T-cell (primary cell): ENCODE results near the gene ZBTB26. TPM values are rescaled to one million over a fixed set of nuclear protein-coding genes. Genes with fewer than 3 reads are reported as not detected.
A peak's percentile ranks its signal among the peaks of the same experiment; 100 is the strongest.
"Not testable (repeated sequence)": the region's sequence is repeated elsewhere in the genome, so short reads cannot be mapped to it uniquely, and the experiment has no call there.

Experiments
- ATAC-seq, 4 experiments: fragments of 200-7000 bp in 3 of 4; fragments of 150-1000 bp in 1 of 4; cut with Tn5 transposase; replicated peaks in 1 of 4; 1 replicate in 3 of 4; 2 replicates in 1 of 4; pipeline ENCODE4 v1.10.0; 2021; ENCODE audit warnings: moderate library complexity in 3 of 4, mild to moderate bottlenecking in 2 of 4, moderate number of reproducible peaks in 1 of 4
- CTCF ChIA-PET, 2 donors: fragments of 300-600 bp; sonication (Branson Sonifier 250); formaldehyde crosslinking; loops; one replicate each; lab custom pipeline; 2022; ENCODE audit warnings: antibody characterized with exemption in 2 of 2; lab: Charles Lee
- POLR2A ChIA-PET, 2 donors: fragments of 300-600 bp; sonication (Branson Sonifier 250); formaldehyde crosslinking; loops; one replicate each; lab custom pipeline; 2022; ENCODE audit warnings: antibody characterized with exemption in 2 of 2; lab: Charles Lee
- DNase-seq, 35 experiments: peaks; one replicate each; pipeline versions ENCODE4 v3.0.0 to v3.0.0-alpha.2; 2013 to 2023
- H3K27ac ChIP-seq: one replicate; pipeline ENCODE4 v1.5.1; 2013; ENCODE audit warnings: low read length
- H3K27me3 ChIP-seq, 2 experiments: replicated peaks in 1 of 2; 1 replicate in 1 of 2; 2 replicates in 1 of 2; pipeline versions ENCODE4 v1.6.1 to v1.7.0; 2013; ENCODE audit warnings: low read length in 1 of 2, mixed read lengths in 1 of 2; ENCODE audit not compliant: control insufficient read depth in 2 of 2, insufficient read depth in 2 of 2; ENCODE audit errors: extremely low read depth in 1 of 2
- H3K36me3 ChIP-seq, 2 donors: 1 replicate in 1 of 2; 2 replicates in 1 of 2; pipeline versions ENCODE4 v1.6.1 to v1.7.0; 2013; ENCODE audit warnings: low read length in 1 of 2; ENCODE audit not compliant: control insufficient read depth in 2 of 2, insufficient read depth in 1 of 2; ENCODE audit errors: extremely low read depth in 1 of 2
- H3K4me1 ChIP-seq, 2 experiments: 1 replicate in 1 of 2; 2 replicates in 1 of 2; pipeline versions ENCODE4 v1.6.1 to v1.7.0; 2013; ENCODE audit warnings: low read length in 2 of 2, mixed read lengths in 1 of 2; ENCODE audit not compliant: insufficient read depth in 2 of 2, control insufficient read depth in 1 of 2; ENCODE audit errors: extremely low read depth in 1 of 2
- H3K4me3 ChIP-seq, 2 donors: 1 replicate in 1 of 2; 2 replicates in 1 of 2; pipeline versions ENCODE4 v1.5.1 to v1.7.0; 2013; ENCODE audit warnings: mild to moderate bottlenecking in 2 of 2, low read length in 1 of 2, moderate library complexity in 1 of 2; ENCODE audit not compliant: control insufficient read depth in 1 of 2; ENCODE audit errors: extremely low read depth in 1 of 2
- H3K9me3 ChIP-seq: 2 replicates; pipeline ENCODE4 v1.7.0; 2013
- H3K27ac Mint-ChIP-seq, 2 donors: one replicate each; pipeline ENCODE4 v1.8.0; 2020 to 2021; ENCODE audit warnings: mild to moderate bottlenecking in 2 of 2, mixed read lengths in 2 of 2
- H3K27me3 Mint-ChIP-seq, 2 donors: one replicate each; pipeline ENCODE4 v1.8.0; 2021 to 2022; ENCODE audit warnings: mixed read lengths in 2 of 2
- H3K36me3 Mint-ChIP-seq: one replicate; pipeline ENCODE4 v1.8.0; 2021; ENCODE audit warnings: mixed read lengths
- H3K4me1 Mint-ChIP-seq, 3 donors: one replicate each; pipeline ENCODE4 v1.8.0; 2020 to 2022; ENCODE audit warnings: mixed read lengths in 3 of 3, mild to moderate bottlenecking in 1 of 3
- H3K4me3 Mint-ChIP-seq, 3 donors: one replicate each; pipeline ENCODE4 v1.8.0; 2020 to 2022; ENCODE audit warnings: mild to moderate bottlenecking in 3 of 3, mixed read lengths in 3 of 3, moderate library complexity in 3 of 3
- H3K9me3 Mint-ChIP-seq, 3 donors: one replicate each; pipeline ENCODE4 v1.8.0; 2020 to 2022; ENCODE audit warnings: mixed read lengths in 3 of 3
- WGBS: methylation state at CpG from one replicate; pipeline ENCODE4 v1.1.5; 2013; ENCODE audit warnings: missing lambda C conversion rate; ENCODE audit not compliant: insufficient coverage; 5-methylcytosine and 5-hydroxymethylcytosine counted together
- total RNA-seq, 35 experiments: library from RNA in 6 of 35; stranded (reverse) in 6 of 35; fragments of 120-200 nt in 1 of 35; gene quantifications; one replicate each; pipeline versions ENCODE4 v1.2.1 to v1.2.4 and lab custom pipeline; 2013 to 2026

Gene ZBTB26
- total RNA-seq, 5 donors from 2014 or later (not counting 1 experiment from before 2014, with no cell fraction given) = 5.4 to 7.3 (median 6.0) TPM

DNA sequence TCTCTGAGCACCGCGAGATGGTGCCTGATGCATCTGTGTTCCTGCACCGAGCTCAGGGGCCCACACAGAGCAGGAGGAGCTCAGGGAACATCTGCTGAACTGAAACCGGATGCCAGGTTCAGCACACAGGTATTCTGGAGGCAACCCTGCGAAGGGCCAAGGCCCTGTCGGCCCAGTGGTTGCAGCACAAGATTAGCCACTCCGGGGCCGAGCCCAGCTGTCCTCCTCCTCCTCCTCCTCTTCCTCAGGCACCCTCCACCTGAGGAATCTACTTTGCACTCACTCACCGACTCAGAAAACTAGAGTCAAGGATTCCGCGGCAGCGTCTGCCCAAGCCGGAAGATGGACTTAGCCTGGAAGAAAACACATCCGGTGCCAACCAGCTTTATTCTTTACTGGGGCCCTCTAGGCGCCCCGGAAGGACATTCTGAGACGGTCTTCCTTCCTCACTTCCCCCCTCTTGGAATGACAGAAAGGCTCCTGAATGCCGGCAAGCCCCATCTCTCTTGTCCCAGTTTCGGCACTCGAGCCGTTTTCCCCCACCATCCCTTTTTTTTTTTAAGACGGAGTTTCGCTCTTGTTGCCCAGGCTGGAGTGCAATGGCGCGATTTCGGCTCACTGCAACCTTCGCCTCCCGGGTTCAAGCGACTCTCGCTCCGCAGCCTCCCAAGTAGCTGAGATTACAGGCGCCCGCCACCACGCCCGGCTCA is 18.2 kb downstream of the ZBTB26 start, which contains the start of gene ZBTB6:
TSS of gene ZBTB6 (minus strand) at position 360 of the 710 bp plus-strand sequence. CDS start 1,251 bp downstream, outside the sequence.
- POLR2A ChIA-PET = interaction anchor here (0.6 to 2.5 kb wide), 14 partner anchors 8 to 302 kb away, joined by 3 to 9 read pairs (median 4); partner anchors contain the start of genes RABGAP1 (in 1 of the 2), RC3H2 (in 1 of the 2) and ZBTB26 (in 1 of the 2)
- peaks cover 23% of the 10 kb centered on the region for H3K36me3 Mint-ChIP-seq
- H3K4me1 Mint-ChIP-seq = peaks cover 27 to 42% (median 35%) of the 10 kb centered on the region in 3 donors
- Histone ChIP-seq H3K9me3 (no peaks in the 10 kb centered on the region), H3K4me1 (peaks cover 9 to 10% of the 10 kb centered on the region in 2 experiments), H3K4me3 (peak within 1 kb of the TSS; percentile 73 to 86), H3K36me3 (peaks cover 1 to 16% of the 10 kb centered on the region in 2 donors), H3K27me3 (no peaks in the 10 kb centered on the region), H3K27ac (peak within 1 kb of the TSS; percentile 78)
- H3K27ac Mint-ChIP-seq = peak within 1 kb of the TSS; percentile 97 to 100
- CTCF ChIA-PET = interaction anchor here (0.5 to 1.7 kb wide), 12 partner anchors 8 to 817 kb away, joined by 3 to 12 read pairs (median 6); partner anchors contain the start of genes RABGAP1 (in 1 of the 2) and ZBTB26 (in 1 of the 2)
- H3K4me3 Mint-ChIP-seq = peak within 1 kb of the TSS; percentile 95 to 99 (median 97)
- H3K9me3 Mint-ChIP-seq = no peaks in the 10 kb centered on the region
- DNase-seq (peak; percentile 49 to 86 (median 76)), ATAC-seq (peak; percentile 93 to 97 (median 95))
- no peaks in the 10 kb centered on the region for H3K27me3 Mint-ChIP-seq
- WGBS = under 1% methylated on average over 34 of the region's 35 CpGs

DNA sequence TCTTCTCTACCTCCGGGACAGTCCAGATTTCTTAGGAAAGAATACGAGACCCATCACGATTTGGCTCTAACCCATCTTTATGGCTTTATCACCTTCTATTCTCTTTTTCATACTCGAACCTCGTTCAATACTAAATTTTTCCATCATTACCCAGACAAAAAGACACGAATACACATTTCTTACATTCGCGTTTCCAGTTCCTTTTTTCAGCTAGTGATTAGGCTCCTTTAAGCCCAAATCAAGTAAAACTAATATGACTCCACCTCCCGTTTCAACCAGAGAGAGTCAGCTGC is 18.7 kb downstream of the ZBTB26 start:
- Histone ChIP-seq H3K27me3 (no peaks in the 10 kb centered on the region), H3K4me3 (peak overlapping the region; percentile 73 to 86), H3K4me1 (peaks cover 9 to 10% of the 10 kb centered on the region in 2 experiments), H3K36me3 (peaks cover 0 to 16% of the 10 kb centered on the region in 2 donors), H3K9me3 (no peaks in the 10 kb centered on the region), H3K27ac (peak overlapping the region; percentile 78)
- WGBS = 3% methylated on average over 9 of the region's 9 CpGs
- Mint-ChIP-seq H3K27me3 (no peaks in the 10 kb centered on the region), H3K4me1 (peaks cover 27 to 42% (median 35%) of the 10 kb centered on the region in 3 donors), H3K36me3 (peaks cover 25% of the 10 kb centered on the region), H3K9me3 (no peaks in the 10 kb centered on the region), H3K27ac (peak overlapping the region; percentile 97 to 100), H3K4me3 (peak overlapping the region; percentile 95 to 99 (median 97))
- ChIA-PET POLR2A (interaction anchor here (0.6 to 2.5 kb wide), 10 partner anchors 9 to 35 kb away, joined by 3 to 9 read pairs (median 5); partner anchors contain the start of genes RABGAP1 (in 1 of the 2) and ZBTB26 (in 1 of the 2)), CTCF (interaction anchor here (0.5 to 1.7 kb wide), 10 partner anchors 8 to 817 kb away, joined by 3 to 12 read pairs (median 6); partner anchors contain the start of genes RABGAP1 (in 1 of the 2) and ZBTB26 (in 1 of the 2))
- no peak for DNase-seq
- no peak for ATAC-seq

DNA sequence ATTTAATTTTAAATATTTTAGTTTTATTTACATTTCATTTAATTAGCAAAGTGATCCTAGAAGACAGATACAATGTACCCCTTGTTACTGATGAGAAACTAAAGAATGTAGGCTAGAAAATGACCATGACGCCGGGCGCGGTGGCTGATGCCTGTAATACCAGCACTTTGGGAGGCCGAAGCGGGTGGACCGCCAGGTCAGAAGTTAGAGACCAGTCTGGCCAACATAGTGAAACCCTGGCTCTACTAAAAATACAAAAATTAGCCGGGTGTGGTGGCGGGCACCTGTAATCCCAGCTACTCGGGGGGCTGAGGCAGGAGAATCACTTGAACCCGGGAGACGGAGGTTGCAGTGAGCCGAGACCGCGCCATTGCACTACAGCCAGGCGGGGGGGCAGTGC is 25.2 kb downstream of the ZBTB26 start:
- H3K27ac ChIP-seq, H3K27me3 Mint-ChIP-seq, H3K36me3 ChIP-seq, DNase-seq, H3K27me3 ChIP-seq, CTCF ChIA-PET, H3K4me3 ChIP-seq, H3K4me3 Mint-ChIP-seq, H3K9me3 Mint-ChIP-seq, ATAC-seq, H3K9me3 ChIP-seq, H3K27ac Mint-ChIP-seq: not testable (repeated sequence)
- Mint-ChIP-seq H3K36me3 (peaks cover 14% of the 10 kb centered on the region), H3K4me1 (peaks cover 19 to 45% (median 34%) of the 10 kb centered on the region in 3 donors)
- WGBS = 98% methylated on average over 7 of the region's 16 CpGs
- POLR2A ChIA-PET = interaction anchor here (0.7 to 1.1 kb wide), 2 partner anchors 24 to 639 kb away, joined by 3 to 6 read pairs; no protein-coding TSS in a partner anchor
- H3K4me1 ChIP-seq = peaks cover 12 to 17% of the 10 kb centered on the region in 2 experiments

DNA sequence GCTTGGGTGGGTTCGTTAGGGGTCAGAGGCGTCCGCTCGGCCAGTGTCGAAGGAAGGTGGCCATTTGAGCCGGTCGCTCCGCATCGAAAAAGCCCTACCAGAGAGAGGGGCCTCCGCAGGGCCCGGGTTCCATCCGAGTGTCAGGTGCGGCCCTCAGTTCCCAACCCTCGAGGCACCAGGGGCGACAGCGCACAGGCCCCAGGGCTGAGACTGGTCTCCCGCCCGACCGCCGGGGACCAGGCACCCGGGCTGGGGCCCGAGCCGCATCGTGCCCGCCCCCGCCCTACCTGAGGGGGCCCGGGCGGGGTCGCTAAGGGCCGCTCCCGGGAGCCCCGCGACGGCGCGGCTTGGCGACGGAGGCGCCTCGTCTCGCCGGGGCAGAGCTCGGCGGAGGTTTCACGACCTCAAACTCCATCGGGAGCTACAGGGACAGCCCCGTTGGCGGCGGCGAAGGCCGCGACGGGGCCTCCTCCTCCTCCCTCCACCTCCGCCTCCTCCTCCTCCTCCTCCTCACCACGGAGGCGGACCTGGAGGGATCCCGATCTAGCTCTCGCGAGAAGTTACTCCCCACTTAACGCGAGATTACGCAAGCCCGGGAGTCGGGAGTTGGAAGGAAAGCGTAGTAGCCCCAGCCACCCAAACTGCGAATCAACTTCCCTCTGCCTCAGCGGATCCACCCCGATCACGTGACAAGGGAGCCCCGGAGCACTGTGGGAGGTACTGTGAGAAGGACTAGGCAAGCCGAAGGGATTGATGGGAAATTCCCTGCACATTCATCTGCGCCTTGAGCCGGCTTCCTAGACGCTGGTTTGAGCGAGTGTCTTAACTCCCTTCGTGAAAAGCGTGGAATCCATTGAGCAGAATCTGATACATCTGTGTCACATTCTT is 26.2 kb downstream of the ZBTB26 start, which contains the start of gene RC3H2:
TSS of gene RC3H2 (minus strand) at position 537 of the 888 bp plus-strand sequence. CDS start 7,850 bp downstream, outside the sequence.
- H3K27me3 ChIP-seq = no peaks in the 10 kb centered on the region
- ATAC-seq (peak; percentile 89 to 96 (median 94)), DNase-seq (peak; percentile 89 to 99 (median 96))
- WGBS = under 1% methylated on average over 61 of the region's 77 CpGs
- H3K27me3 Mint-ChIP-seq = no peaks in the 10 kb centered on the region
- no peaks in the 10 kb centered on the region for H3K9me3 ChIP-seq
- CTCF ChIA-PET = interaction anchor here in 1 of 2 donors (0.5 to 1.2 kb wide), 5 partner anchors 15 to 89 kb away, joined by 3 to 9 read pairs (median 4); partner anchors contain the start of genes RABGAP1 and ZBTB26
- no peaks in the 10 kb centered on the region for H3K36me3 ChIP-seq
- H3K36me3 Mint-ChIP-seq = peaks cover 9% of the 10 kb centered on the region
- H3K27ac ChIP-seq = peak within 1 kb of the TSS; percentile 86
- POLR2A ChIA-PET = interaction anchor here (0.6 to 3.3 kb wide), 6 partner anchors 9 to 434 kb away, joined by 3 to 23 read pairs (median 4); partner anchors contain the start of genes RABGAP1 (in 1 of the 2) and ZBTB26 (in 1 of the 2)
- H3K4me1 ChIP-seq = peaks cover 17 to 18% of the 10 kb centered on the region in 2 experiments
- no peaks in the 10 kb centered on the region for H3K9me3 Mint-ChIP-seq
- H3K4me3 ChIP-seq = peak within 1 kb of the TSS; percentile 76 to 81
- peak within 1 kb of the TSS; percentile 93 to 97 for H3K27ac Mint-ChIP-seq
- H3K4me3 Mint-ChIP-seq = peak within 1 kb of the TSS; percentile 88 to 92 (median 91)
- peaks cover 18 to 45% (median 31%) of the 10 kb centered on the region in 3 donors for H3K4me1 Mint-ChIP-seq

DNA sequence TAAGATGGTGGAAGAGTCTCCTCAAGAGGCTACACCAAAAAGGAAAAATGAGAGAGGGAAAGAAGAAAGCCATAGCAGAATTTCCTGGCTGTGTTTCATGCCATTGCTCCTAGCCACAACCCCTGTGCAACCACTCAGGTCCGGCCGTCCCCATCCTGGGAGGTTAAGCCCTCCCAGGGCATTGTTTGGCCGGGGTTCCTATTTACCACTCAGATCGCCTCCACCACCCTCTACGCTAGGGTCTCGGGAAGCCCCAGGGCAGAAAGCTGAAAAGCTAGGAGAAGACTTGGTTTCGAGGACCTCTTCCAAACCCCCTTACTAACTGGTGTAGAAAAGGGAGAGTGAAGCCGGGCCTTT is 26.9 kb downstream of the ZBTB26 start:
- no peaks in the 10 kb centered on the region for H3K36me3 ChIP-seq
- Mint-ChIP-seq H3K27ac (peak overlapping the region; percentile 83 to 93), H3K27me3 (no peaks in the 10 kb centered on the region), H3K9me3 (no peaks in the 10 kb centered on the region), H3K4me1 (peaks cover 22 to 48% (median 35%) of the 10 kb centered on the region in 3 donors), H3K4me3 (peak overlapping the region; percentile 88 to 92 (median 91)), H3K36me3 (peaks cover 6% of the 10 kb centered on the region)
- ChIA-PET CTCF (interaction anchor here in 1 of 2 donors (1.0 to 2.0 kb wide), 4 partner anchors 8 to 87 kb away, joined by 3 to 11 read pairs (median 7); partner anchors contain the start of gene ZBTB6), POLR2A (interaction anchor here (0.6 to 3.3 kb wide), 5 partner anchors 9 to 44 kb away, joined by 3 to 23 read pairs (median 7); partner anchors contain the start of genes RABGAP1 (in 1 of the 2) and ZBTB26 (in 1 of the 2))
- ATAC-seq = peak in 3 of 4 experiments; percentile 0 to 2 (median 1)
- H3K9me3 ChIP-seq = no peaks in the 10 kb centered on the region
- peak overlapping the region; percentile 86 for H3K27ac ChIP-seq
- H3K4me1 ChIP-seq = peaks cover 17 to 18% of the 10 kb centered on the region in 2 experiments
- peak in 11 of 35 experiments; percentile 0 to 40 (median 10) for DNase-seq
- WGBS = 0% methylated on average over 2 of the region's 8 CpGs
- no peaks in the 10 kb centered on the region for H3K27me3 ChIP-seq
- H3K4me3 ChIP-seq = peak overlapping the region; percentile 76 to 81
